Right hindlimb (tissue), 1 donor: ENCODE measurements around the gene PDXP.
"Not testable (repeated sequence)": the region's sequence is repeated elsewhere in the genome, so short reads cannot be mapped to it uniquely, and the experiment has no call there.

Experiments
- DNase-seq: peaks from one replicate; pipeline ENCODE4 v3.0.0-alpha.2; 2018

Gene PDXP

GRCh38 chr22:37675930-37676735 is 17.6 kb downstream of the PDXP start:
- DNase-seq, result peak; percentile 79

- DNase-seq, result peak; percentile 95
These were observed 18.4 kb downstream of the PDXP start for GRCh38 chr22:37676736-37677492.

- DNase-seq, result no peak
These were observed 19.0 kb downstream of the PDXP start for GRCh38 chr22:37677493-37677974.

- DNase-seq, result no peak
These were observed 19.8 kb downstream of the PDXP start for GRCh38 chr22:37678372-37678771.

GRCh38 chr22:37679670-37680069 is 21.1 kb downstream of the PDXP start:
- no peak for DNase-seq

- no peak for DNase-seq
These were observed 21.8 kb downstream of the PDXP start for GRCh38 chr22:37680191-37680851.

- no peak for DNase-seq
These were observed 22.5 kb downstream of the PDXP start for GRCh38 chr22:37681001-37681424.

- peak; percentile 79 for DNase-seq
These were observed 23.1 kb downstream of the PDXP start for GRCh38 chr22:37681556-37682049.

GRCh38 chr22:37684803-37685615 is 26.5 kb downstream of the PDXP start:
- no peak for DNase-seq

- DNase-seq, result peak; percentile 91
These were observed 27.8 kb downstream of the PDXP start, which contains the start of gene NOL12 for GRCh38 chr22:37686002-37686982. Gene NOL12, plus strand, starts transcription at chr22:37686343. Its CDS starts 50 bp downstream, at chr22:37686393.

- DNase-seq, result no peak
These were observed 31.9 kb downstream of the PDXP start for GRCh38 chr22:37690407-37690806.

GRCh38 chr22:37690901-37691504 is 32.5 kb downstream of the PDXP start:
- no peak for DNase-seq

GRCh38 chr22:37692627-37693285 is 34.2 kb downstream of the PDXP start:
- no peak for DNase-seq

- DNase-seq, result not testable (repeated sequence)
These were observed 35.6 kb downstream of the PDXP start for GRCh38 chr22:37694131-37694530.

- DNase-seq, result not testable (repeated sequence)
These were observed 37.7 kb downstream of the PDXP start for GRCh38 chr22:37696260-37696656.

GRCh38 chr22:37696657-37697537 is 38.4 kb downstream of the PDXP start, which contains the start of gene TRIOBP:
Gene TRIOBP, plus strand, starts transcription at chr22:37697048. Its CDS starts 4,318 bp downstream, at chr22:37701366.
- DNase-seq, result peak; percentile 97

- DNase-seq, result no peak
These were observed 39.0 kb downstream of the PDXP start for GRCh38 chr22:37697538-37697835.

GRCh38 chr22:37701141-37701786 is 42.7 kb downstream of the PDXP start:
- DNase-seq, result no peak
